Transverse colon (tissue), 3 donors: ENCODE results near the gene OSBPL2.

Experiments used
- POLR2A ChIP-seq: fragments of 450-650 bp; IDR thresholded peaks from one replicate; pipeline ENCODE4 v1.6.1; 2016; ENCODE audit warnings: antibody characterized with exemption, mild to moderate bottlenecking, moderate library complexity
- TF ChIP-seq, protein P1 (sequence below), 5 experiments: fragments of 200-600 bp in 3 of 5; fragments of 450-650 bp in 2 of 5; sonication (generic) in 3 of 5; IDR thresholded peaks; 1 replicate in 2 of 5; 2 replicates in 3 of 5; pipeline ENCODE4 v1.5.1; 2016 to 2017; ENCODE audit warnings: antibody characterized with exemption in 5 of 5, inconsistent platforms in 3 of 5, mild to moderate bottlenecking in 2 of 5, moderate library complexity in 1 of 5

DNA sequence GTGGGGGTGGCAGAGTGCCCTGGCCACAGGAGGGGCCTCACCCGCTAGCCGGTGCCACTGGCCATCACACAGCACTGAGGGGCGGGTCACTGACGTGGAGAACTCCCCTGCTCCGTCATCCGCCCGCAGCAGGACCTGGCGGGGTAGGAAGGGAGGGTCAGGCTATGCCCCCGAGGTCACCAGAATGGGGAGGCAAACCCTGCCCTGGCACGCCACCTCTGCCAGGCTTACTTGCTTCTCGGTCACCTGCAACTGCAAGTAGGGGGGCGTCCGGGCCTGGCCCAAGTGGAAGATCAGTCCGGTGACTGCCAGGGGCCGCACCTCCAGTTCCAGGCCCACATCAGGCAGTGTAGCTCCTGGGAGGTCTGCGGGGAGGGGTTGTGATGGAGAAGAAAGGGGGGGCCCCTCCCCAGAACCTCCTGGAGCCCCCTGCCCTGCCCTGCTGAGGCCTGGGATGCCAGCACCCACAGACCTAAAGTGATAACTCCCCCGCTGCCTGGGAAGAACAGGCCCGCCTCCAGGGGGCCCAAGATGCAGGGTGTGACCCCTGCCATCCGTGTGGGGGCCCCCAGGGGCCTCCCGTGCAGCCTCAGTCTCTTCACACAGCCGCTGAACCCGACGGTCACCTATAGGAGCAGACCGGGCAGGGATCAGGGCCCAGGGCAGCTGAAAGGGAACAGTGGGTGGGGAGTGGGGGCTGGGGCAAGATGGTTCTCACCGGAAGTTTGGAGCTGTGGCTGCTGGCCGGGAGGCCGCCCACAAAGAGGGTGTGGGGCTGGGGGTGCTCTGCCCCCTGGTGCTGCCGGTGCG is 71.8 kb downstream of the OSBPL2 start:
- TF ChIP-seq, protein P1, sequence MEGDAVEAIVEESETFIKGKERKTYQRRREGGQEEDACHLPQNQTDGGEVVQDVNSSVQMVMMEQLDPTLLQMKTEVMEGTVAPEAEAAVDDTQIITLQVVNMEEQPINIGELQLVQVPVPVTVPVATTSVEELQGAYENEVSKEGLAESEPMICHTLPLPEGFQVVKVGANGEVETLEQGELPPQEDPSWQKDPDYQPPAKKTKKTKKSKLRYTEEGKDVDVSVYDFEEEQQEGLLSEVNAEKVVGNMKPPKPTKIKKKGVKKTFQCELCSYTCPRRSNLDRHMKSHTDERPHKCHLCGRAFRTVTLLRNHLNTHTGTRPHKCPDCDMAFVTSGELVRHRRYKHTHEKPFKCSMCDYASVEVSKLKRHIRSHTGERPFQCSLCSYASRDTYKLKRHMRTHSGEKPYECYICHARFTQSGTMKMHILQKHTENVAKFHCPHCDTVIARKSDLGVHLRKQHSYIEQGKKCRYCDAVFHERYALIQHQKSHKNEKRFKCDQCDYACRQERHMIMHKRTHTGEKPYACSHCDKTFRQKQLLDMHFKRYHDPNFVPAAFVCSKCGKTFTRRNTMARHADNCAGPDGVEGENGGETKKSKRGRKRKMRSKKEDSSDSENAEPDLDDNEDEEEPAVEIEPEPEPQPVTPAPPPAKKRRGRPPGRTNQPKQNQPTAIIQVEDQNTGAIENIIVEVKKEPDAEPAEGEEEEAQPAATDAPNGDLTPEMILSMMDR (IDR thresholded peaks at IDR 0.05): no peak
- TF ChIP-seq POLR2A: no peak
